Progenitor cell of endocrine pancreas (in vitro differentiated cells): ENCODE results near the gene CRBN. TPM values are rescaled to one million over a fixed set of nuclear protein-coding genes. Genes with fewer than 3 reads are reported as not detected.

Experiments
- DNase-seq: peaks from one replicate; pipeline ENCODE4 v3.0.0; 2021; ENCODE audit warnings: low spot score; ENCODE audit not compliant: unreplicated experiment
- H3K27ac Mint-ChIP-seq: 2 replicates; pipeline ENCODE4 v1.8.0; 2021; ENCODE audit warnings: mild to moderate bottlenecking, moderate library complexity, mixed read lengths
- H3K27me3 Mint-ChIP-seq: 2 replicates; pipeline ENCODE4 v1.8.0; 2021; ENCODE audit warnings: mixed read lengths
- H3K36me3 Mint-ChIP-seq: 2 replicates; pipeline ENCODE4 v1.8.0; 2022; ENCODE audit warnings: mixed read lengths; ENCODE audit not compliant: insufficient read depth
- H3K4me1 Mint-ChIP-seq: 2 replicates; pipeline ENCODE4 v1.8.0; 2021; ENCODE audit warnings: low read depth, mixed read lengths
- H3K4me3 Mint-ChIP-seq: 2 replicates; pipeline ENCODE4 v1.8.0; 2021; ENCODE audit warnings: low read depth, mild to moderate bottlenecking, moderate library complexity, mixed read lengths
- H3K9me3 Mint-ChIP-seq: 2 replicates; pipeline ENCODE4 v1.8.0; 2021; ENCODE audit warnings: low read depth, mixed read lengths
- total RNA-seq: library from RNA; stranded (reverse); gene quantifications from 2 replicates; pipeline ENCODE4 v1.2.1, GENCODE V29; 2021
- TF ChIP-seq, protein P1 (sequence below): fragments of 200-600 bp; sonication (generic); IDR thresholded peaks from one replicate; pipeline ENCODE4 v1.5.0; 2021; ENCODE audit warnings: antibody characterized with exemption, mild to moderate bottlenecking; ENCODE audit not compliant: unreplicated experiment

CRBN gene
- total RNA-seq, 1 donor from 2014 or later = 40.1 TPM

DNA sequence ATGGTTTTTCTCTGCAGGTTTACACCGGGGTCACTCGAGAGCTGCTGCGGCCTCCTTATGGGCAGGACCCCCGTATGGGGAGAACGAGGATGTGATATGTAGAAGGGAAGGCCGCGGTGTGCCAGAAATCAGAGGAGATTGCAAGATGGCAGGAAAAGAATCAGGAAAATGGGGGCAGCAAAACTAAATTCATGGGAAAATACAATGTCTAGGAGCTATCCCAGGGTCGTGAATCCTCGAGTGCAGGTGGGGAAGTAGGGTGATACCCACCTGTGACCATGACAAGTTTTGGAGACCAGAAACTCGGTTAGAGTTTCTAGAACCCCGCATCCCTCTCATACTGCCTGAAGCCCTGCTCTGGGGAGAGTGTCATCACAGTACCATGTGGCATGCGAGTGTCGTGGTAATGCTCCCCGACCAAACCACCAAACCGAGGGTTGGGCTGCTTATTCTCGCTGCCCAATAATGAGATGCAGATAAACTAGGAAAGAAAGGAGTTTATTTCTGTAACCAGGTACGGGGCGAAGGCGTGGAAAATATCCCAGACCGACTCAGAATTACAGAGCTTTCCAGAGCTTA lies 52.0 kb downstream of the CRBN start:
- Mint-ChIP-seq H3K27me3 (no peaks in the 10 kb centered on the region), H3K4me3 (peak overlapping the region; percentile 96), H3K4me1 (peaks cover 14% of the 10 kb centered on the region), H3K27ac (peak overlapping the region; percentile 98), H3K9me3 (no peaks in the 10 kb centered on the region), H3K36me3 (peaks cover 11% of the 10 kb centered on the region)
- no peak for DNase-seq
- TF ChIP-seq, protein P1, sequence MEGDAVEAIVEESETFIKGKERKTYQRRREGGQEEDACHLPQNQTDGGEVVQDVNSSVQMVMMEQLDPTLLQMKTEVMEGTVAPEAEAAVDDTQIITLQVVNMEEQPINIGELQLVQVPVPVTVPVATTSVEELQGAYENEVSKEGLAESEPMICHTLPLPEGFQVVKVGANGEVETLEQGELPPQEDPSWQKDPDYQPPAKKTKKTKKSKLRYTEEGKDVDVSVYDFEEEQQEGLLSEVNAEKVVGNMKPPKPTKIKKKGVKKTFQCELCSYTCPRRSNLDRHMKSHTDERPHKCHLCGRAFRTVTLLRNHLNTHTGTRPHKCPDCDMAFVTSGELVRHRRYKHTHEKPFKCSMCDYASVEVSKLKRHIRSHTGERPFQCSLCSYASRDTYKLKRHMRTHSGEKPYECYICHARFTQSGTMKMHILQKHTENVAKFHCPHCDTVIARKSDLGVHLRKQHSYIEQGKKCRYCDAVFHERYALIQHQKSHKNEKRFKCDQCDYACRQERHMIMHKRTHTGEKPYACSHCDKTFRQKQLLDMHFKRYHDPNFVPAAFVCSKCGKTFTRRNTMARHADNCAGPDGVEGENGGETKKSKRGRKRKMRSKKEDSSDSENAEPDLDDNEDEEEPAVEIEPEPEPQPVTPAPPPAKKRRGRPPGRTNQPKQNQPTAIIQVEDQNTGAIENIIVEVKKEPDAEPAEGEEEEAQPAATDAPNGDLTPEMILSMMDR = no peak

- peaks cover 14% of the 10 kb centered on the region for H3K4me1 Mint-ChIP-seq
- peak; percentile 90 for DNase-seq
- H3K36me3 Mint-ChIP-seq = peaks cover 11% of the 10 kb centered on the region
- no peaks in the 10 kb centered on the region for H3K9me3 Mint-ChIP-seq
- H3K4me3 Mint-ChIP-seq = peak within 1 kb of the TSS; percentile 96
- TF ChIP-seq, protein P1 = no peak
- H3K27ac Mint-ChIP-seq = peak within 1 kb of the TSS; percentile 98
- no peaks in the 10 kb centered on the region for H3K27me3 Mint-ChIP-seq
Measured at GRCh38 chr3:3126477-3127431, 52.7 kb downstream of the CRBN start, which contains the start of gene TRNT1. Gene TRNT1 (plus strand): TSS chr3:3126940. CDS start chr3:3129041, 2,101 bp downstream.

GRCh38 chr3:3125977-3126376 lies 53.5 kb downstream of the CRBN start:
- TF ChIP-seq, protein P1 = no peak
- Mint-ChIP-seq H3K4me1 (peaks cover 14% of the 10 kb centered on the region), H3K4me3 (peak overlapping the region; percentile 96), H3K27me3 (no peaks in the 10 kb centered on the region), H3K36me3 (peaks cover 7% of the 10 kb centered on the region), H3K27ac (peak overlapping the region; percentile 98), H3K9me3 (no peaks in the 10 kb centered on the region)
- no peak for DNase-seq

DNA sequence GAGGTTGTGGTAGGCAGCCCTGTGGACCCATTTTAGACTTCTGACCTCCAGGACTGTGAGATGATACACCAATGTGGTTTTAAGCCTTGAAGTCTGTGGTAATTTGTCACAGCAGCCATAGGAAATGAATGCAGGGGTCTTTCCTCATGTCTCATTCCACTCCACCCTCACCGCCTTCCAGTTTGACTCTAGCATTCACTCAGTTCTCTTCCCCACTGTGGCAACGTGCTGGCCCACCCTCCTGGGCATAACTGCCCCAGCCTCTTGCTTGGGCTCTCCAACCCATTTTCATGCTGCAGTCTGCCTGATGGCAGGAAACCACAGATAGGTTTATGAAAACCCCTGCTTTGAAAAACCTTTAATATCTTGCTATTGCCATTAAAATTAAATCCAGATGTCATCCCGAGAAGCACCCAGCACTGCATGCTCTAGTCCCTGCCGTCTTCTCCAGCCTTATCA lies 60.1 kb downstream of the CRBN start:
- no peak for DNase-seq
- H3K27ac Mint-ChIP-seq = no peak overlapping the region
- no peaks in the 10 kb centered on the region for H3K9me3 Mint-ChIP-seq
- no peak overlapping the region for H3K4me3 Mint-ChIP-seq
- no peaks in the 10 kb centered on the region for H3K4me1 Mint-ChIP-seq
- peaks cover 4% of the 10 kb centered on the region for H3K27me3 Mint-ChIP-seq
- TF ChIP-seq, protein P1 = no peak
- H3K36me3 Mint-ChIP-seq = no peaks in the 10 kb centered on the region

DNA sequence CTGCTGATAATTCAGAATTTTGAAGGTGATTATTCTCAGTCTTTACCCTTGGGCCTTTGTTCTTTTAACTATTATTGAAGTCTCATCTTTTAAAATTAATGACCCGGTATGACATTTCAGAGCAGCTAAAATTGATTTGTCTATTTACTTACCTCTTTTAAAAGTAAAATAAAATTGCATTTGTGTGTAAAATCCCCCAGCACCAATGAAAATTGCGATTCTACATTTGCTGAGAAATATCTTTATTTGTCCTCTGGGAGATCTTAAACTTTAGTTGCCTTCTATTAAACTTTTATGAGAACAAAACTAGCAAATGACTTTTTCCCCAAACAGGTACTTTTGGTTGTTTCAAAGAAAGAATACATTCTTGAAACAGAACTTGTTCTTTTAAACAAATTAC lies 61.8 kb downstream of the CRBN start:
- Mint-ChIP-seq H3K4me3 (no peak overlapping the region), H3K4me1 (no peaks in the 10 kb centered on the region), H3K27me3 (peaks cover 4% of the 10 kb centered on the region), H3K36me3 (no peaks in the 10 kb centered on the region), H3K9me3 (no peaks in the 10 kb centered on the region), H3K27ac (no peak overlapping the region)
- TF ChIP-seq, protein P1 = no peak
- DNase-seq = no peak
